Measurements from ENCODE around the gene ERICH6B.

DNA sequence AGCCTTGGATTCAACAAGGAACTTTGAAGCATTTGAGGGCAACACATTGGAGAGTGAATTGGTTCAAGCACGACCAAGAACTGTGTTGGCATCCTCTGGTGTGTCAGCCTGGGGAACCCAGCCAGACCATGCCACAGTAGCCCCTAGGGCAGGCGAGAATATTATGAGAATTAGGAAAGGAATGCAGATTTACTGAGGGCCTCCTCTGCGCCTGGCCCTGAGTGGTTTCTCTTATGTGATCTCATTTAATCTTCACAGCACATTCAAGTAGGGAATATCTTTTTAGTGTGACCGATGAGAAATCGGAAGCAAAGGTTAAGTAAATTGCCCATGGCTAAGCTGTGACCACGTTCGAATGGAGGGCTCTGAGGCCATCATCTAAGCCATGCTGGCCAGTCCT lies 15.3 kb upstream of the ERICH6B start:
- TF ChIP-seq EZH2phosphoT487 (IDR thresholded peaks at IDR 0.05; ENCODE audit: insufficient read depth, low read depth) = no peak
- TF ChIP-seq EZH2 (IDR thresholded peaks at IDR 0.05; ENCODE audit: insufficient read depth, poor library complexity, severe bottlenecking) = no peak
